Stimulated activated CD8-positive, alpha-beta memory T cell treated with anti-CD3 and anti-CD28 coated beads, Interleukin-4, amount 100 ng/mL, for 1 hour (primary cell): ENCODE results near the gene KRTAP12-1.

Experiments
- DNase-seq, 2 donors: peaks; one replicate each; pipeline ENCODE4 v3.0.0-alpha.2; 2020; ENCODE audit warnings: low read depth in 2 of 2, low spot score in 1 of 2

KRTAP12-1 gene

DNA sequence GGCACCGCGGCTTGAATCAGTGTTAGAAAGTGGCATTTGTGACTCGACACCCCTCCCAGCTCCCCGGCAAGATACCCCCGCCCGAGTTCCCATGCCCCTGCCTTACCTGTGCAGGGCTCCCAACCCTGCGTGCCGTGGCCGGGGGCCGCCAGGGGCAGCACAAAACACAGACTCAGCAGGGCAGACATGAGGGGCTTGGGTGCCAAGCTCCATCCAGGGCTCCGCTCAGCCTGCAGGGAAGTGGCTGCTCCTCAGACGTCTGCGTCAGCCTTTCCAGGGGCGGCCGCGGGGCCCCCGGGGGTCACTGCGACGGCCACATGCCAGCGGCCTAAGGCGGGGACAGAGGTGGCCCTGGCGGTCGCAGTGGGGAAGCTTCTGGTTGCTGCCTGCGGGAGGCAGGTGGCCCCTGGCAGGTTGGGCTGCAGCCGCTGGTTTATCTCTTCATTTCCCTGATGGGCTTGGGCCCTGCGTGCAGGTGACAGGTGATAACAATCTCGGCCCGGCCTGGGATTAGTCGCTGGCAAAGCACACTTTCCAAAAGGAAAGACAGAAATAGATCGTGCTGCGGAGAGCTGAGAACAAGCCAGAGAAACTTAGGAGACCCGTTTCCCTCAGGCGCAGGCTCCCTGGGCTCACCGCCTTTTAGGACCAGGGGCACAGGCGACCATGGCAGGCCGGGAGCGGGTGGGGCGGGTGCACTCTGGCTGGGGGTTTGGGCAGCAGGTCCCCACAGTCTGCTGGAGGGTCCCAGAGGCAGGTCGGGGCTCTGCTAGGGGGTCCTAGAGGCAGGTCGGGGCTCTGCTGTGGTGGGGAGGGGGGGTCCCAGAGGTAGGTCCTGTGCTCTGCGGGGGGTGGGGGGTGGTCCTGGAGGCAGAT is 29.6 kb upstream of the KRTAP12-1 start, which contains the start of gene TSPEAR:
Gene TSPEAR, minus strand, starts transcription at position 246 of the 876 bp plus-strand sequence. Its CDS starts 58 bp downstream, at position 188.
- DNase-seq, result no peak

DNA sequence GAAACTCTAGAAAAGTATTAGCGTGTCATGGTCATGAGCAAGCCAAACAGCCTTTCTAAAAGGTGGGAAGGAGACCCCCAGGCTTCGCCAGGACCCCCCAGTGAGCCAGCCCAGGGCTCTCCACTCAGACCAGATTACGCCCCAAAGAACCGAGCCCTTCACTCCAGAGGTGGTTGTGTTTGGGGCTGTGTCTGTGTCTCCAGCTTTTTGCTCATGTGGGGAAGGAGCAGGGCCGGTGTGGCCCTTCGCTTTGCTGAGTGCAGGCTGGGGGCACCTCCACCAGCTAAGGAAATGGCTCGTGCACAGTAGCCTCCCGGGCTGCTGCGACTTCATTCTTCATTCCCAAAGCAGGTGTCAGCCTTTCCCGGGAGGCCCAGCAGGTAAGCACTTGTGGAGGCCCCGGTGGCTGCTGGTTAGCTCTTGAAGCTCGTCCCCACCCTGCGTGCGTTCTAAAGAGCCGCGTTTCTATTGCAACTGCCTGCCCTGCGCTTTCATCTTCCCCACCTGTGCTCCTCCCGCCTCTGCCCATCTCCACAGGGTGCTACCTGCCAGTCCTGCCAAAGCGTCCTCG is 28.9 kb upstream of the KRTAP12-1 start:
- no peak for DNase-seq

DNA sequence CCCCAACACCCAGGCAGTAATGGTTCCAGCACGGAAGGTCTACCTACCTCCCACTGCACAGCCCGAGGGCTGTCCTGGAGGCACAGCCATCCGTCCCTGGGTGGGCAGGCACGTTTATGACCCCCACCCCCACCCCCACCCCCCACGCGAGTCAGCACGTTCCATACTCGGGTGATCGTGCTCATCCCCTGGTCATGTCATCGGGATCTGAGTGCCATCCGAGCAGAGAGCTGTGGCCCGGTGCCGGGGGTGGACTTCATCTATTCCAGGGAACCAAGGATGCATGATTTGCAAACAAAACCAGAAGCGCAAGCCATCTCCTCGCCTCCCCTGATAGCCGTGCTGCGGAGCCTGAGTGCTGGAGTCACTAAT is 28.3 kb upstream of the KRTAP12-1 start:
- DNase-seq, result no peak

DNA sequence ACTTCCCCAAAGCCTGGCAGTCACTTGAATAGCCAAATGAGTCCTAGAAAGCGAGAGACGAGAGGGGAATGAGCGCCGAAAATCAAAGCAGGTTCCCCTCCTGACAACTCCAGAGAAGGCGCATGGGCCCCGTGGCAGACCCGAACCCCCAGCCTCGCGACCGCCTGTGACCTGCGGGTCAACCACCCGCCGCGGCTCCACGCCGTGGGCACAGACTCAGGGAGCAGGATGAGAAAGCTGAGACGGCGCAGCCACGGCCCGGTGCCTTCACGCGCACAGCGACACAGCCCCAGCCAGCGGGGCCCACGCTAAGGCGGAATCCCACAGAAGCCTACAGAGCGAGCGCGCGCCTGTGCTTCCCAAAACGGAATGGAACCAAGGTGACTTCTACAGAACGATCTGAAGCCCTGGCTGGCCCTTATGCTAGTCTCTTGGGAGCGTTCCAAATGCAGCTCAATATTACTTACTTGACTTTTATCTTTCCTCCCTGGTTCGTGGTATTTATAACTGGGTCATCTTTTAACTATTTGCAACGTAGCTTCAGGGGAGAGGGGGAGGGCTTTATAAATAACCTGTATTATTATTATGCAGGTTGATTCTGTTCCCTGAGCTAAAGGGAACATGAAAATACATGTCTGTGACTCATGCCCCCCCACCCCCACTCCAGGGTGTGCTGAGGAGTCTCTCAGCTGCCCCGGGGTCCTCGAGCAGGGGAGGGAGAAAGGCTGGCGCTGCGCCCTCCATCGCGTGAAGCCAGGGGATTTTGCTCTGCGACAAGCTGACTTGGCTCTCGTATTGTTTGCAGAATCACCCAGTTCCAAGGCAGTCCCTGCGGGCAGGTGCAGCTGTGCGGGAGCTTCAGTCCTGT is 27.7 kb upstream of the KRTAP12-1 start:
- no peak for DNase-seq

DNA sequence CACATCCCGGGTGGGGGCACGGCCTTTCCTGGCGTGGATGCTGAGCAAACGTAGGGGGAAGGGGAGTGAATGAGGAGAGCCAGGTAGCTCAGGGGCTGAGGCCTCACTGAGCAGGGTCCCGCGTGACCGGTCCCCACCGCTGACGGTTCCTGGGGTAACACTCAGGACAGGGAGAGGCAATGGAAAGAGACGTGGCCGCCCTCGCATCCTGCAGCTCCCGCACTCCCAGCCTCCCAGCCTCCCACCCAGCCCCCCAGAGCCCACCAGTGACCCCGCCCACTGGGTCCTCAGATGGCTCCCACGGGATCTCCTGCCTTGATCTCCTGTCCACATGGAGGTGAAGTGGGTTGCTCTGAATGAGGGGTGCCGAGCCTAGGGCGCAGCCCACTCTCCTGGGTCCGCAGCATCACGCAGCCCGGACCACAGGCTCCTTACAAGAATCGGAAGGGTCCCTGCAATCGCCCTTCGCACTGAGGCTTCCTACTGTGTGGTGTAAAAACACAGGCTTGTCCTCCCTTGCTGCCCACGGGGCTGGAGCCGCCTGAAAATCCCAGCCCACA is 27.0 kb upstream of the KRTAP12-1 start:
- no peak for DNase-seq

DNA sequence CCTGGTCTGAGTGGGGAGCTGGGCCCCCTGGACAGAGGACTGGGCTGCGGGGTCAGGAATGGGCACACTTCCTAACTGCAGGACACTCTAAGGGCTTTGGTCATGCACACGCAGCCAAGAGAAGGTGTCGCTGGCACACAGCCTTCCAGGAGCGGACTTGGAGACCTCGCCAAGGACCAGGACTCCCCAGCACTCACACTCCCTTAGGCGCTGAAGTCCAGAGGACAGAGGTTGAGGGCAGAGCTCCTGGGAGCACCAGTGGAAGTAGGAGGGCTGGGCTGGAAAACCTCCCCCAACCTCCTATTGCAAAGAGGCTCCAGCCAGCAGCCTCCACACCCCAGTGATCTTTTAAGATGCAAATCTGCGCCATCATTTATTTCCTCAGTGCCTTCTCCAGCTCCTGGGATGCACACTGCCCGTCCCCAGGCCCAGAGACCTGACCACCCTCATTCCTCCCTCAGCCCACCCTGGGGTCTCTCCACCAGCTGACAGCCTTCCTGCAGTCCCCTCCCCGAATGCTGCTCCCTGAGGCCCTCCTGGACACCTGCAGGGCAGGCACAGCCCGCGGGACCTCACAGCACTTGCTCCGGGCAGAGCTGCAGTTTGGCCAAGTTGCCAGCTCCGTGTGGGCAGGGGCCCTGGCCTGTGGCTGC is 26.4 kb upstream of the KRTAP12-1 start:
- no peak for DNase-seq

DNA sequence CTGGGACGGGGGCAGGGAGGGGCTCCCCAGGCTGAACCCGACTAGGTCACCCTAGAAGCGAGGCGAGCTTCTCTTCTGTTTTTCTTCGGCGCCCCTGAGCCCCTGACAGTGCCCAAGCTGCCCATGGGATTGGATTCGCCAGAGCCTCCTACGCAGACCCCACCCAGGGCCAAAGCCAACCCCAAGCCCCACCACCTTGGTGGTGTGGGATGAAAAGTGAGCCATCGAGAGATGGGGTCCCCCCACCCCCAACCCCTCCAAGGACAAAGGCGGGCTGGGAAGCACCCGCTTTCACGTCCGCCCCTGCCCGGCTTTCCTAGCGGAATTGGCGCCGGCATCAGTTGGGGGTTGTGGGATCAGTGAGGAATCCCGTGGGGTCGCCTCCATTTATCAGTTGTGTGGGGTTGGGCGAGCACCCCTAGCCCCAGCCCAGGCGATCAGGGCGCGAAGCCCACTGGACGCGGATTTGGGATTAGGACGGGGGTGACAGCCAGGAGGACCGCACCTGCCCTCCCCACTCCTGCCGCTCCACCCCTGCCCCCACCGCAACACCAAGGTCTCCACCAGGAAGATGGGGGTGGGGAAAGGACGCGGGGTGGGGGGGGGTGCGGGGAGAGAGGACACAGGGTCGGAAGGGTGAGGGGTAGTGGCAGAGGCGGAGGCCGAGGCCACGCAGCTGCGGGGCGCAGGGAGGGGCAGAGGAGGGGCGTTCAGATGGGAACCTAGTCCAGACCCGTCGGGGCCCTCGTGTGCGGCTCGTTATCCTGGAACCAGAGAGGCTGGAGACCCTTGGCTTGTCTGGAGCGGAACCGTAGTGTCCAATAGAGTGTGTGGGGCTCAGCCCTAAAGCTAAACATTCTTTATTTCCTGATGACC is 25.0 kb upstream of the KRTAP12-1 start:
- no peak for DNase-seq

DNA sequence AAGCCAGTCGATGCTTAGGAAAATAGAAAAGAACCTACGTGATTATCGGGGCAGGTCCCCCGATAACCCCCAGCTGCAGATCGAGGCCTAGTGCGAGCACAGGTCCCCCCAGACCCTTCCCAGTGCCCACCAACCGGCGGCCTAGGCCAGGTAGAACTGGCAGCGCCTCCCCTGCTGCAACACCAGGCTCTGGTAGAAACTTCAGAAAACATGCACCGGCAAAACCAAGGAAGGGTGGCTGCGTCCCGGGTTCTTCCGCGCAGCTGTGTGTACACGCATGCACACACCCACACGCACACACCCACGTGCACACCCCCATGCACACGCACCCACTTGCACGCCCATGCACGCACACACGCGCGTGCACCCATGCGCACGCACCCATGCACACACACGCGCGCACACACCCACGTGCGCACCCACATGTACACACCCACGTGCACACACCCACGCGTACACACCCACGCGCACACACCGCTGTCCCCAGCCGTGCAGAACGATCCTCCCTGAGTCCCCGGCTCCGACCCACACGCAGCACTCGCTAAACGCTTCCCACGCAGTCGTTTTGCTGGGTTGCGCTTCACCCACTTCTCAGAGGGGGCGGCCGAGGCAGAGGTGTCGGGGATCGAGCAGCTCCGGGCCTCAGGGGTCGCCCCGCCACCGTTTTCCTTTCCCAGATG is 24.2 kb upstream of the KRTAP12-1 start:
- no peak for DNase-seq

DNA sequence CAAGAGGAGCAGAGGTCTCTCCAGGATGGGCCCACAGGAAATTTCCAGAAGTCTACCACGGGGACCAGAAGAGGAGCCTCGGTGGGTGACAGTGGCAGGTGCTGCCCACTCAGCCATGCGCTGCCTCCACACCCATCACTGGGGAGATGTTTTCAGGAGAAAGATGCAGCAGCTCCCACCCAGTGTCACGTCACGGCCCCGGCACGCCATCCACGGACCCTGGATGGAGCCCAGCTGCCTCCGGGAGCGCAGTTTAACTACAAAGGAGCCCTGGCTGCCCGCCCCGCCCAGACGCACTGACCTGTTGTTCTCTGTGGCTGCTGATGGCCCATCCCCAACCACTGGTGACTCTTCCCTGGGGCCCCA is 22.7 kb upstream of the KRTAP12-1 start:
- no peak for DNase-seq

DNA sequence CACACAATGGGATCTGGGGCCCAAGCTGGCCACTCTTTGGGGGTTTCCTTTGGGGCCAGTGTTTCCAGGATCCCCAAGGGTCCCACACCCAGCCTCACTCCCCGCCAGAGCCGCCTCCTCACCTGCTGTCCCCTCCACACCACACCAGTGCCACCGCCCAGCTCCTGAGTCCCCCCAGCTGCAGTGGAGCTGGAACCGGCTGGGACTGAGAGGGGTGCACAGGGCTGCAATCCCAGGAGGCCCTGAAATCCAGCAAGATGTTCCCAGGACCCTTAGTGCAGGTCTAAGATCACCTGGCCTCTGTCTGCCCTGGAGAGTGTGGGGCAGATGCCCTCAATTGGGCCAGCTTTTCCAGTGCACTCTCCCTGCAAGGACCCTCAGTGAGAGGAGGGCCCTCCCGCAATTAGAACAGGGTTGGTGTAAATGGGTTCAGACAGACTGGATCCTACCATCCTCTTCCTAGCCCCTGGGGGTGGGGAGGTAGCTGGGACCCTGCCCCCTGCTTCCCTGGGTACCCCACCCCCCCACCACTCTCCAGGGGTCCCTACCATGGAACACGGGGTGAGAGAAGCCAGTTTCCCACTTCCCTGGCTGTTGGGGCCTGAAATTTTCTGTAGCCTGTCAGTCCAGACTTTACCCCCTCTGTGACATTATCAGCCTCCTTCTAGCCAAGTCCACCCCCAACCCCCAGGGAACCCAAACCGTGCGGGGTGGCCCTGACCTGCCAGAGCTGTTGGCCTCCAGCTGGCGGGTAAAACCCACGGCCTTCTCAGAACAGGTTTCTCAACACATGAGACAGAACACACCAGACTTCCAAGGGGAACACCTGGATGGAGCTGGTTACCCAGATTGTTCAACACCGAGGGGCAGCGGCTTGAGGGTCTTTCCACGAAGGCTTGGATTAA is 22.0 kb upstream of the KRTAP12-1 start:
- DNase-seq, result no peak

DNA sequence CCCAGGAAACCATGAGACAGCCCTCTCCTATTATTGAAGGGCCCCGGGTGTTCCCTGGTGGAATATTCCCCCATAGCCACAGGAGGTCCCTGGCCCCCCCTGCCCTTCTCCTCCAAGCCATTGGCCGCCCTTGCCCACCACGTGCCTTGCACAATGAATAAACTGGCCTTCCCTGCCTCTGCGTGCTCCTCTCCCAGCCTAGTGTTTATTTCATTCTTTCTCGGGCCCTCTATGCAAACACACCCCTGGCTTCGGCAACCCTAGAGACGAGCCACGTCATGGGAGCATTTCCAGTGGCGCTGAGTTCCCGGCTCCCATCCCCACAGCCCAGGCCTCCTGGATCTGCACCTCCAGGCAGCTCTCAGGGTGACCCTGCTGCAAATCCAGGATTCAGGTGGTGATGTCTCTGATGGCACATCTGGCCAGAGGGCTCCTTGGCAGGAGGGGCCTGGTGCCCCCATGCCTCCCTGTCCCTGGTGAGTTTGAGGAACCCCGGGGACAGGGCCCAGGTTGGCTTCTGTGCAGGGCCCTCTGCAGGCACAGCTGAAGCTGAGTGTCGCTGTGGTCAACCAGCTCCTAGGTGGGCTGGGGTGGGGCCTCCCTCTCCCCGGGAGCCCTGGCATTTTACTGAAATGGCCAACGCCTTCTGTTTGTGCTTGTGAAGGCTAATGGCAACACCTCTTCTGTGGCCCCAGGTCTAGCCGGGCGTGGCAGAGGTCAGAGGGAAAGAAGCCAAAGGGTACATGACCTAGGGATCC is 21.2 kb upstream of the KRTAP12-1 start:
- no peak for DNase-seq

DNA sequence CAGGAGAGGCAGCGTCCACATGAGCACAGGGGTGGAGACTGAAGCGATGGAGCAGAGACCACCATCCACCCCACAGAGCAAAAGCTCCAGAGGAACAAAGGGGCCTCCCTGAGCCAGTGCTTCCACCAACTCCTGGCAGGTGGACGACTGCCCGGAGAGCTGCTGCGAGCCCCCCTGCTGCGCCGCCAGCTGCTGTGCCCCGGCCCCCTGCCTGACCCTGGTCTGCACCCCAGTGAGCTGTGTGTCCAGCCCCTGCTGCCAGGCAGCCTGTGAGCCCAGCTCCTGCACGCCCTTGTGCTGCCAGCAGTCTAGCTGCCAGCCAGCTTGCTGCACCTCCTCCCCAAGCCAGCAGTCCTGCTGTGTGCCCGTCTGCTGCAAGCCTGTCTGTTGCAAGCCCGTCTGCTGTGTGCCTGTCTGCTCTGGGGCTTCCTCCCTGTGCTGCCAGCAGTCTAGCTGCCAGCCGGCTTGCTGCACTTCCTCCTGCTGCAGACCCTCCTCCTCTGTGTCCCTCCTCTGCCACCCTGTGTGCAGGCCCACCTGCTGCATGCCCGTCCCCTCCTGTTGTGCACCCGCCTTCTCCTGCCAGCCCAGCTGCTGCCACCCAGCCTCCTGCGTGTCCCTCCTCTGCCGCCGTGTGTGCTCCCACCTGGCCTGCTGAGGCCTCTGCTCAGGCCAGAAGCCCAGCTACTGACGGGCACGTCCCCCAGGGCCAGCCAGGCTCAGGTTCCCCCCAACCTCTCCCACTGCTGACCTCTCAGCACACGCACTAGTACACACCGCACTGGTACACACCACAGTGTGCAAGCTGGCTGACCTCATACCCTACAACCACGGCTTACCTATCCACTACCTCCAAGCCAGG is 20.4 kb upstream of the KRTAP12-1 start:
- DNase-seq, result no peak

DNA sequence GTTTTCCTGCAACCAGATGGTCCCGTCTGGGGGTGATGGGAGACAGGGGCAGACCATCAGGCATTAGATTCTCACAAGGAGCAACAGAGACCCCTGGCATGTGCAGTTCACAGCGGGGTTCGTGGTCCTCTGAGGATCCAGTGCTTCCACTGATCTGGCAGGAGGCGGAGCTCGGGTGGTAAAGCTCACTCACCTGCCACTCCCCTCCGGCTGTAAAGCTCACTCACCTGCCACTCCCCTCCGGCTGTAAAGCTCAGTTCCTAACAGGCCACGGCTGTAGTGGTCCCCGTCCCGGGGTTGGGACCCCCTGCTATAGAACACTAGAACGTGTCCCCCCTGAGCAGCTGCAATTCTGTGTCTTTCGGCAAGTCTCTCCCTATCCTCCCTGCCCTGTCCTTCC is 19.6 kb upstream of the KRTAP12-1 start:
- no peak for DNase-seq

DNA sequence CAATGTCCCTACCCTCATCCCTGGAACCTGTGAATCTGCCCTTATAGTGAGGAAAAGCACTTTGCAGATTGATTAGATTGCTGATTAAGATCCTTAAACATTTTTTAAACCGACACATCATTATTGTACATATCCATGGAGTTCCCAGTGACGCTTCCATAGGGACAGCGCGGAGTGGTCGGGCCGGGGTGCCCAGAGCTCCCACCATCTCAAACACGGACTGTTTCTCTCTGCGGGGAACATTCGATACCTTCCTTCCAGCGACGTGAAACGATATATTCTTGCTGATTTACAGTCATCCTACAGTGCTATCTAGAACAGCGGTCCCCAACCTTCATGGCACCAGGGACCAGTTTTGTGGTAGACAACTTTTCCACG is 19.0 kb upstream of the KRTAP12-1 start:
- DNase-seq, result no peak

DNA sequence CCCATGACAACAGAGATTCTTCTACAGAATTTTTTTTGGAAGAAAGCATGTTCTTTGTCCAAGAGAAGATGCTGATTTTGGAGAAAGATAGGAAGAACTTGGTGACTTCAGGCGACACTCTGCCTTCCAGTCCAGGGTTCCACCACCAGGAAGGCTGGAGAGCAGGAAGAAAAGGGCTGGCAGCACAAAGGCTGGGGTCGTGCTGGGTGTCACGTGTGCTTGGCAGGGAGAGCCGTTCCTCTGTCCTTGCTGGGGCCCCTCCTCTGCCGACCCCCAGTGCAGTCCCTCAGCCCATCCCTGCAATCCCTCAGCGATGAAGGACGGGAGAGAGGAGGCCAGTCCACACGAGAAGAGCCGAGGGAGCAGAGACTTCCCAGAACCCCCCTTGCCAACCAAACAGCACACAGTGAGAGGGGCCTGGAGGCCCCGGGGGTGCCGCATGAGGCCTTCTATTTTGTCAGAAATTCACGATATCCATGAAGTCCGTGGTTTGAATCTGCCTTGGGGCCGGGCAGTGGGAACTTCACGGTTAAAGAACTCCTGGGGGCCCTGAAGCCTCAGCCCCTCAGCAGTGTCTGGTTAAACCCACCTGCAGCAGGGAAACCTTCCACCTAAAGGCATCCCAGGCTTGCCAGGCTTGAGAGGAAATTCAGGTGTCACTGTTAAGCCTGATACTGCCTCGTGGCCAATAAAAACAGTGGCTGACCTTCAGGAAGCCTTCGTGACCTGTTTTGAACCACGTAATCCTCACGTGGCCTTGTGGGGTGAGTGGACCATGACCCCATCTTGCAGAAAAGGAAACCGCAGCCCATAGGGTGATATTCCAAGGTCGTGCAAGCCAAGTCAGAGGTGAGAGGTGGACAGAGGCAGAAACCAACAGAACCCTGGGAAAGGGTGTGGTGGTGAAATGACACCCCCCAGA is 18.4 kb upstream of the KRTAP12-1 start:
- DNase-seq, result no peak

DNA sequence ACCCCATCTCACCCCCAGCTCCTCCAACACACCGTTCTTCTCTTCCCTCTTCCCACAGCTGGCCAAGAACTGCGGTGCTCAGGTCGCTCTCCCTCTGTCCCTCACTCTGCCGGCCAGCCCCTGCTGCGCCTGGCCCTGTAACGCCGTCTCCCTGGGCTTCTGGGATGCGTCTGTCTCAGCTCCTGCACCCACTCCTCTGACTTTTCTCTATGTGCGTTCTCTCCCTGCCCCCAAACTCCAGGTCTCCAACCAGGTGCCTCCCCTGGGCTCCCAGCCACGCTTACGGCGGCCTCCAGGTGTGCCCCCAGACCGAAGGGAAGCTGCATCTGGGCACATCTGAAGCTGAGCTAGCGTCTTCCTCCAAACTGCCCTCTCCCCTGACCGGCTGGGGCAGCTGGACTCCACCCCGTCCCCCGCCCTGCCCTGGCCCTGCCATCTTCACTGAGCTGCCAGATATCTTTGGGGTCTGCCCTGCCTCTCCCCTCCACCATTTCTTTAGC is 17.6 kb upstream of the KRTAP12-1 start:
- no peak for DNase-seq
